HG02943 (cell line): ENCODE results near the gene SYT4.
A peak's percentile ranks its signal among the peaks of the same experiment; 100 is the strongest.
"Not testable (repeated sequence)": the region's sequence is repeated elsewhere in the genome, so short reads cannot be mapped to it uniquely, and the experiment has no call there.

Source experiments
- ATAC-seq: cut with Tn5 transposase; IDR thresholded peaks from one replicate; pipeline ENCODE4 v1.9.1; 2021; ENCODE audit warnings: mild to moderate bottlenecking, low read depth, moderate library complexity; ENCODE audit not compliant: unreplicated experiment

Gene SYT4

GRCh38 chr18:43277164-43277600 lies at the start of gene SYT4:
Gene SYT4 (minus strand): TSS chr18:43277490. CDS start chr18:43277281, 209 bp downstream.
- no peak for ATAC-seq

- no peak for ATAC-seq
Measured at GRCh38 chr18:43322132-43322531, 44.8 kb upstream of the SYT4 start.

- ATAC-seq = no peak
Measured at GRCh38 chr18:43314941-43315340, 37.7 kb upstream of the SYT4 start.

DNA sequence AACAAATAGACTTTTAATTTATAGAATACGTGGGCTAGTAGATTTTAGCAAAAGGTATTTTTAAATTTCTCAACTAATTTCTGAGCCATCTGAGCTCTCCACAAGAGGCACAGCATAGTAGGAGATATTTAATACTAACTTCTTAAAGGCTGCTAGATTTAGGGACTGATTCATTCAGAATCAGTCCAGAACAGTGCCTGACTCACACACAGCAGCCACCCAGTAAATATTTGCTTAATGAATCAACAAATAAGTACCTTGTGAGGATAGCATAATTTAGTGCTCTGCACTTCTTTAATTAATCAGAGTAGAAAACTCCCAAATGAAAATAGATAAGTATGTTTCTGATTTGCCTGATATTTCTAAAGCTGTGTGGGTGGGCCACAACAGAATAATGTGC lies 35.6 kb upstream of the SYT4 start:
- no peak for ATAC-seq

DNA sequence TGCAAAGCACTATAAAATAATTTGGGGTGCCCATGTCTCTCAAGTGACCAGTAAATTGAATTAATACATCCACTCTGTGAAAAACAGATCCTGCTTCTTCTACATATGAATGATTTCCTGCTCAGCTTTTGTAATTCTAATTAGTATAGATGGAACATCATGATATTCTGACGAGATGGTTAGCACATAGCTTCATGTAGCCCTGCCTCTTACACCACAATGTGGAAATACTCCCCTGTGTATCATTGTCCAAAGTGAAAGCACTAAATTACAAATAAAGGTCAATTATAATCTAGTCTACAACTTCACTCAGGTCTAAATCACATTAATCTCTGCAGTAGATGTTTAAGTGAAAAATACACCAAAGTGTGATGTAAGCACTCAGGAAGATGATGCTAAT lies 32.9 kb upstream of the SYT4 start:
- no peak for ATAC-seq

GRCh38 chr18:43303376-43303775 lies 26.1 kb upstream of the SYT4 start:
- no peak for ATAC-seq

GRCh38 chr18:43286187-43286586 lies 8.9 kb upstream of the SYT4 start:
- not testable (repeated sequence) for ATAC-seq

DNA sequence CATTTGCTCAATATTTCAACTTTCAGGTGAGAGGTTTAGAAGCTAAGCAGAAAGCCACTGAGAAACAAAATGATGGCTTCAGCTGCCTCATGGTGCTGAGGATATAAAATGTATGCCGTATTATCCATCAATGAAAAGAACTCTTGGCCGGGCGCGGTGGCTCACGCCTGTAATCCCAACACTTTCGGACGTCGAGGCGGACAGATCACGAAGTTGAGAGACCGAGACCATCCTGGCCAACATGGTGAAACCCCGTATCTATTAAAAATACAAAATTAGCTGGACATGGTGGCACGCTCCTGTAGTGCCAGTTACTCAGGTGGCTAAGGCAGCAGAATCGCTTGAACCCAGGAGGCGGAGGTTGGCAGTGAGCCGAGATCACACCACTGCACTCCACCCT lies 6.0 kb upstream of the SYT4 start:
- ATAC-seq = no peak

DNA sequence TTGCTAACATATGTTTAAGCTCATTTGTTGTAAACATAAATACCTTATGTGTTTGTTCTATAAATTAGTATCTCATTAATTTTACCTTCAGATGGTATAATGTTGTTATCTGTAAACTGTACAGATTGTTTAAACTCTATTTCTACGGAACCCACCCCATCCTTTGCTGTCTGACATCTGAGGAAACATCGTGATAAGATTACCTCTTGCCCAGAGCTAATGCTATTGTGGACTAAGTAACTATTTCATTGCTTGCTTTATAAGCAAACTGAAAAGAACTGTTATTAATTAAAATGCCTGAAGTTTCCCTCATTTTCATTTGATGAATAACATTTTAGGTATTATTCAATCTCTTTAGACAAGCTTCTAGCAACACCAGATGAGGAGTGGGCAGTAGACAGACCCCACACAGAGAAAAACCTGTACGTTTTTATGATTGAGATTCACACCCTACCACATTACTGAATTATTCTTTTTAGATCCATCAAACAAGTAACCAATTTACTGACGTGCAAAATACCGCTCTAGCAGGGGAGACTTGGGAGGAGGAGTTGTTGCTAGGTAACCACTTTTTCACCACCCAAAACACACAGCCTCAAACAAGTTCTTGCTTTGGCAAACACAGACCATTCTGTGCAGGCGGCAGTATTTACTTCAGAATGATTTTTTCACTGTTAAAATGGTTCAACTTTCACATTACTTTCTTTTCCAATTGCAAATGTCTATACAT lies 1.9 kb upstream of the SYT4 start:
- no peak for ATAC-seq

DNA sequence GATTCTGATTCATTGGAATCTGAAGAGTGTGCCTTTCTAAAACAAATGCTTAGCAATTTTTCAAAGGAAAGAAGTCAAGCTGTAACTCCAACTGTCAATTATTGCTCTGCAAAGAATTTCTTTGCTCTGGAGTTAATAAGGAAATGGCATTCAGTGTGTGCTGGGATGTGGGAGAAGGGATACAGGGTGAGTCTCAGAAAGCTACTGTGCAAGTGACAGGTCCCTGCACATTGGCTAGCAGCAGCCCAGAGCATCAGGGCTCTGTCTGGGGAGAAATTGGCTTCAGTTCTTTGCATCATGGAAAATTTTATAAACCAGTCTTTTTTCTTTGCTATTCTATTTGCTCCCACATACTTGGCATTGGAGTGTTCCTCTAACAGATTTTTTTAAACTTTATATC lies 1.1 kb upstream of the SYT4 start:
- no peak for ATAC-seq

GRCh38 chr18:43276491-43276890 lies 799 bp downstream of the SYT4 start:
- ATAC-seq = no peak

DNA sequence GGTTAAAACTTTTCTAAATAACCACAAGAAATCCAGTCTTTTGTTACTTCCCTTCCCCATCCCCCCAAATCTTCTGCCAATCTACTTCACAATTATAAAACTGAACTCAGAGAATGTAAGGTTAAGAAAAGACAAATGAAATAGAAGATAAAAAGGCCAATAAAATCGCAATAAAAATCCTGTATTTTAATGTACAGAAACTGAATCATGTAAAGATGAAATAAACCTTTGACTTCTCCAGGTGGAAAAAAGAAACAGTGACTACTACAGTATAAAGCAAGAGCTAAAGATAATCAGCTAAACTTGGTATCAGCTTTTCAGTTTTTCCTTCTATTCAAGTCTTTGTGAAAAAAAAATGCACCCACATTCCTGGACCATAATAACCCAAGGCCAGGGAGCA lies 1.7 kb downstream of the SYT4 start:
- no peak for ATAC-seq

DNA sequence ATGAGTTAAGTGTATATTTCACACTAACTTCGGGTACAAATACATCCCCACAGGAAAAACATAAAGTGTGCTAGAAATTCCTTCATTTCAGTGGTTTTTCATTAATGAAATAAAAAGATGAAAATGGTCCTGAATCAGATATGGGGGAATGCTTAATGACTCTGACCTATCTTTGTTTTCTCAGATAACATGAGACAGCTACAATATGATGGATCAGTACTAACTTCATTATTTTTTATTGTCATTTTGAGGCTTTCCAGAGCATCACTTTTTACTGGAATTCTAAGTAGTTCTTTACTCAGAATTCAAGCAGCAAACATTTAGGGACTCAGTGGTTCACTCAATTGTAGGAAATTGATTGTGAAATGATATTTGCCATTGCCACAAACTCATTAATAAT lies 2.8 kb downstream of the SYT4 start:
- ATAC-seq = no peak

GRCh38 chr18:43271593-43272432 lies 5.5 kb downstream of the SYT4 start:
- ATAC-seq = peak; percentile 61

DNA sequence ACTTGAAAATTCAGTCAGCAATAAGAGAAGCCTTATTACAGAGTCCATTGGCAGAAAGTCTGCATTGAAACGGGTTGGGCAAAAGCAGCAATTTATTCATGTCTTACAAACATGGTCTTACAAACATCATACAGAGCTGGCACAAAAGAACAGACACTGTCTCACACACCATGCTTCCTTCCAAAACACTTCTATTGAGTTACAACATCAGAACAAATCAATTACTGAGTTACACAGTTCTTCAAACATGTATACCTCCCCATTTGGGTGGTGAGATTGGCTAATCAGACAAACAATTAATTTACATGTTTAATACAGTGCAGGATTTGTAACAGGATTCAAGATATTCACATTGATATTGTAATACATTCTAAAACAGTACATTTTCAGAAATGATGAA lies 9.5 kb downstream of the SYT4 start:
- ATAC-seq = no peak

DNA sequence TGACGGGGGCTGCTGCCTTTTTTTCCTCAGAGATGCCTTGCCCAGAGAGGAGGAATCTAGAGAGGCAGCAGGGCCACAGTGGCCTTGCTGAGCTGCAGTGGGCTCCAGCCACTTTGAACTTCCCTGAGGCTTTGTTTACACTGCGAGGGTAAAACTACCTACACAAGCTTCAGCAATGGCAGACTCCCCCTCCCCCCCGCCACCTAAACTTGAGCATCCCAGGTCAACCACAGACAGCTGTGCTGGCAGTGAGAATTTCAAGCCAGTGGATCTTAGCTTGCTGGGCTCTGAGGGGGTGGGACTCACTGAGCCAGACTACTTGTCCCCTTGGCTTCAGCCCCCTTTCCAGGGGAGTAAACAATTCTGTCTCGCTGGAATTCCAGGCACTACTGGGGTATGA lies 11.8 kb downstream of the SYT4 start:
- ATAC-seq = no peak

GRCh38 chr18:43248610-43249249 lies 28.6 kb downstream of the SYT4 start:
- no peak for ATAC-seq

DNA sequence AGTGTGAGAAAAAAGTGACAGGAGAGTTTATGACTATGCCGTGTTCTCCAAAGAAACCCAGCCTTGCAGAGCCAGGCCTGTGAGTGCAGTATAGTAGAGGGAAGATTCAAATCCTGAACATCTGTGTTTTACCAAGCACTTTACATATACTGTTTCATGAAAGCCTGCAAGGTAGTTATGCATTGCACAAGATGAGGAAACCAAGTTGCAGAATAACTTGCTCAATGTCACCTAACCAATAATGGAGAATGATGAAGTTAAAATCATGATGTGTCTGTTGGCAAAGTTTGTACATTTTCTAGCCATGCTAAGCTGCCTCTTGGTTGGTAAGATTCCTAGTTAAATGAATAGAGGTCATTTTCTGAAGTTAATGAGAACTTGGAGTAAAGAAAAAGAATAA lies 29.3 kb downstream of the SYT4 start:
- no peak for ATAC-seq

- ATAC-seq = no peak
Measured at GRCh38 chr18:43238429-43238828, 38.9 kb downstream of the SYT4 start.

DNA sequence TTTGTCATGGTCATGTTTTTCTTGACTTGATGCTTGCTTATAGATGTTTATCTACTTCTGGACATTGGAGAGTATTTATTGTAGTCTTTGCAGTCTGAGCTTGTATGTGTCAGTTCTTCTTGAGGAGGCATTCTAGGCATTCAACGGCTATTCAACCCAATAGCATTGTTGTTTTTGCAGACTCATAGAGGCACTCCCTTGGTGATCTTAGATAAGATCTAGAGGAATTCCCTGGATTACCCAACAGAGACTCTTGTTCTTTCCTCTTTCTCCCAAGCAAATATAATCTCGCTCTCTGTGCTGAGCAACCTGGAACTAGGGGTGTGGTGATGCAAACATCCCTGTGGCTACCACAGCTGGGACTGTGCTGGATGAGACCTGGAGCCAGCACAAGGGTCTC lies 40.4 kb downstream of the SYT4 start:
- no peak for ATAC-seq

GRCh38 chr18:43234889-43235288 lies 42.4 kb downstream of the SYT4 start:
- no peak for ATAC-seq
